DMS 273 treated with DMSO at 0.1 percent for 48 hours (cell line): ENCODE results near the gene LMCD1.

Experiments
- DNase-seq: peaks from one replicate; lab custom pipeline; 2025; lab: John Stamatoyannopoulos, UW

LMCD1 gene

DNA sequence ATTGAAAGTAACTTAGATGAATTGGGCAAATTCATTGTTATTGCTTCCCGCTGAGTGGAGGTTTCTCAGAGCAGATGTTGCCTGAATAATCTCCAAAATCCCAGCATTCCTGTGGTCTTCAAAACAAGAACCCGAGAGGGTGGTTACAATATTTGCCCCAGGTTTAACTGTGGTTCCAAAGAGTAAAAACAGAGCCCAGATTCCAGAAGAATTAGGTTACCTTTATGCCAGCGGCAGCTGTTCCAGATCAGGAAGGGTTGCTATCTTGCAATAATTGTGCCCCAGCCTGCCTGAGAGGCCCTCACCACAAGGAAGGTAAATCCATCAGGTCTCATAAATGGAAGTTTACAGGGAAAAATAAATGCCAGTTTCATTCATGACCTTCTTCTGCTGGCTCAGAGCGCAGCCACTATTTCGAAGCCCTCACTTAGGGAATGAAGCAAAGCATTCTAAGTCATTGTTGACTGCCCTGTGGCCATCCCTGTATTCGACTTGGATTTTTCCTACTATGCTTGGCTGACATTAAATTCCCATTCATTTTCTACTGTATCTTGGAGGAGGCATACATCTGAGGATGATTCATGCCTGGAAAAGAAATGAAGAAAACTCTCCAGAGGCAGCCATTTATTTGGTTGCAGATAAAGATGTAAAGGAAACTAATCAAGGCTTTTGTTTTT lies 88.4 kb downstream of the LMCD1 start:
- DNase-seq, result no peak

DNA sequence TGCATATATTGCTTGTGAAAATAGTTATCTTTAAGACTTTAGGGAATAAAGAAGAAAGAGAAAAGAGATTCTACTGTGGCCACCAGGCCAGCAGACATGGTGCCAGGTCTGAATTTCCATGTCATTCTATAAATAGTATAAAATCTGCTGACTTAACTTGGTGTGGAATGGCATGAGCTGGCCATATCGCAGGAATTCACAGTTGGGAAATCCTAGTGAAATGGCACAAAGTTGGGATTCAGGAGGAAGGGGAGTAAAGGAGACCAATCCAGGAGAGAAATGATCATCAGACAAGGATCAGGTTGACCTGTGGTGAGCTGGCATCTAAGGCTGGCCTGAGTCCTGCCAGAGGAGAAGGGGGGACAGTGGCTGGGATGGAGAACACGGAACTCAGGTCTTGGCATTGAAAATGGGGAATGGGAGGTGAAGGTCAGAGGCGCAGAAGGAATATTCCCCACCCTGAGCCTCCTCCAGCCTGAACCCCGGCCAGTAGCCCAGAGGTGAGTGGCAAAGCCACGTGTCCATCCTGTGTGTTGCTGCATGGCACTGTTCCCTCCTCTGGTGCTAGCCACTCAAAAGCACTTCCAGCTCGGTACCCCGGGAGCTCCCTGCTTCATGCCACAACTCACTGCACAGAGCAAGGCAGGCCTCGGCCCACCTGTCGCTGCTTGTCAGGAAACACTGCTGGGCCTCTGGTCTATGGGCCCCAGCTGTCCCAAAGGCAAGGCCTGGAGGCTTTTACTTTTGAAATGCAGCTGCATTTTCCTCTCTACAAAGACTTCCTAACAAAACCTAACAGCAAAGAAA lies 91.6 kb downstream of the LMCD1 start:
- no peak for DNase-seq

DNA sequence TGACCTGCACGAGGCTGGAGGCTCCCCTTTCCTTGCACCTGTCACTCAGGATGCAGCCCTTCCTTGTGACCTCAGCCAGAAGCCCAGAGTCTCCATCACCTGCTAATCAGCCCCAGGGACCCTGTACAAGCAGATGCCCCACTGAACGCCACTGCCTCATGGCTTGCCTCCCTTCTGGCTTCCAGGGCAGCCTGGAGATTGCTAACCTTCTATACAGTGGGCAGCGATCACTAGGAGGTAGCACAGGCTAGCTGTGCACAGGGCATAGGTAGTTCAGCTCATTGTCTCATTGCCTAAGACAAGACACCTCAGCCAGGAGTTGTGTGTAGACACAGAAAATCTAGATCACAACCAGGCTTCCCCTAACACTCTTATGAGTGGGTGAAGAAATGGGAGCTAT lies 93.6 kb downstream of the LMCD1 start:
- DNase-seq, result no peak

DNA sequence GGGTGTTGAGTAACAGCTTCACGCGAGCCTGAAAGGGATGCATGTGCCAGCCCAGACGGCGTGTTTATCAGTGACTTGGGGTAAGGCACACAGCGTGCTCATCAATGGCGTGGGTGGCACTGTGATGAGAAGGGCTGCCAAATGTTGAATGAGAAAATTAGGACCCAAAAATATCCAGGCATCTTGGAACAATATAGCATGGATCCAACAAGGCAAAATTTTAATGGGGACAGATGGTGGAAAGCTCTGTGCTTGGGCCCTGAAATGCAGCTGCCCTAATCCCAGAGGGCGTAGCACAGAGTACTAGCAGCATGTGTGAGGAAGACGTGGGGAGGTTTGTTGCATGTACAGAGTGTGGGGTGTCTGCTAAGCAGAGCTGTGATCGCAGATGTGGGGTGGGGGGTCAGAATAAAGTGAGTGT lies 94.1 kb downstream of the LMCD1 start:
- DNase-seq, result no peak

DNA sequence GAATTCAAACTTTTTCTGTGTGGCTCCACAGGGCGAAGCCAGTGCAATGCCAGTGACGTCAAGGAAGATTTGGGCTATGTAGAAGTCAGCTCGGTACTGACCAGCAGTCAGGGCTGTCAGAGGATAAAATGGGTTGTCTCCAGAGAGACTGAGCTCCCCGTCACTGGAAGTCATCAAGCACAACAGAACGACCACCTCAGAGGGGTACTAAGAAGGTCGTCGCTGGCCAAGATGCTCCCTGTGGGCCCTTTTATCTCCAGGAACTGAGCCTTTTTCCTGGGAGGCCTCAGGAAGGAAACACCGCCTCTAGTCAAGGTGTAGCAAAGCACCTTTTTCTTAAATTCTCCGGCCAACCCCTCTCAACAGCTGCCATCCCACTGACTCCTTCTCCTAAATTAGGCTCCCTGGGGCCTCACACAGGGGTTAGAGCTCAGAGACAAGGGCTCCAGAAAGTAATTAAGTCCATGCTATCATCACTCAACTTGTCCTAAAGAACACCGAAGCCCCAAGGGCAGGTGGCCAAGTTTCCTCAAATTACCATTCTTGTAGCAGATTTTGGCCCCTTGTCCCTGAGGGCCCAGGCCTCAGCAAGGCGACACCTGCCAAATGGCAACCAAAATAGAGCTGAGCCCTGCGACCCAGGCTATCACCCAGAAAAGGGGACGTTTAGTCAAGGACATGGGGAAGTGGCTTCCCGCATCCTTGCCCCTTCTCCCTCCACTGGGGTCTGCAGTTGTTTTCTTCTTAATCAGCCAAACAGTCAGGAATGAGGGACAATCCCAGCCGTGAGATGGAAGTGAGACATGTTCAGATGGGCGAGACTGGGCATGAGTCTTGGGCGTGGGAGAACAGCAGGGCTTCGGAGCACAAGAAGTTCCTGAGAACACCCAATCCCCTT lies 94.9 kb downstream of the LMCD1 start:
- DNase-seq, result no peak

DNA sequence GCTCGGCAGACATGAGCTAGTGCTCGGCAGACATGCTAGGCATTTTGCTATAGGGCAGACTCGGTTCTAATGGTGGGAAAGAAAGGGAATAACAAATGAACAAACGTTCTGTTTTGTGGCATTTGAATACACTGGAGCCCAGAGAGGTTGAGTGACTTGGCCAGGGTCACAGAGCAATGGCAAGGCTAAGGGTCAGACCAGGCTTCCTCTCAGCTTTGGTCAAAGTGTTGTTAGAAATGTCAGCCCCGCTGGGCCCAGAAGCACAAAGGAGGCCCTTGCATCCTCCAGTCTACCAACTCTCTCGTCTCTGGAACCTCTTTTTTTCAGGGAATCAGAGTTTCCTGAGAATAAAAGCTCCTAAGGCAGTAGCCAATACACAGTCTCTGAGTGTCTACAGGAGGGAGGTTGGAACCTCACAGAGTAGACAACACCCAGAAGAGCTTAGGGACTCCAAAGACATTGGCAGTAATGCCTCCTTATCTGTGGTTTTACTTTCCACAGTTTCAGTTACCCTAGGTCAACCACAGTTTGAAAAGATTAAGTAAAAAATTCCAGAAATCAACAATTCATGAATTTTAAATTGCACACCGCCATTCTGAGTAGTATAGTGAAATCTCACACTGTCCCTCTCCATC lies 95.7 kb downstream of the LMCD1 start:
- DNase-seq, result no peak

DNA sequence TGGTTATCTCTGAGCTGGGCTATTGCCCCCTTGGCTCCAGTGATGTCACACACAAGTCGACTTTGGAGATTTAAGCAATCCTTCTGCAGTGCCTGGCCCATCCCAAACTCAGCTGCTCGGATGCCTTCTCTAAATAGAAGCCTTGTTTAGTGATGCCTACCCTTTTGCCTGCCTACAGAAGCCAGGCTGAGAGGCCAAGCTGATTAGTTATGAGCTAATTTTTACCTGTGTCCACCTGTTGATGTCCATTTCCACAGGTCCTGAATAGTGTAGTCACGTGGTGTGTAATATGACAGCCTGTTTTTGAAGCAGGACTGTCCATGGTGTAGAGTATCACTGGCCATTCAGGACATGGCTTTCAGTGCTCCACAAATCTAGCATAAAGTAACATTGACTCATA lies 97.5 kb downstream of the LMCD1 start:
- no peak for DNase-seq

DNA sequence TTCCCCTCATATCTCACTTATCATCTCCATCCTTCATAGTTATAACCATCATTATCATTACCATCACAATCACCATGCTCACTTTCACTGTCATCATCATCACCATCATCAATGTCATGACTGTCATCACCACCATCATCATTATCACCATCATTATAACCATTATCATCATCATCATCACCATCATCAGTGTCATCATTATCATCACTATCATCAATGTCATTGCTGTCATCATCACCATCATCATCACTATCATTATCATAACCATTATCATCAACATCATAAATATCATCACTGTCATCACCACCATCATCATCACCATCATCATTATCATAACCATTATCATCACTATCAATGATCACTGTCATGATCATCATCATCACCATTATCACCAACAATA lies 98.8 kb downstream of the LMCD1 start:
- no peak for DNase-seq

DNA sequence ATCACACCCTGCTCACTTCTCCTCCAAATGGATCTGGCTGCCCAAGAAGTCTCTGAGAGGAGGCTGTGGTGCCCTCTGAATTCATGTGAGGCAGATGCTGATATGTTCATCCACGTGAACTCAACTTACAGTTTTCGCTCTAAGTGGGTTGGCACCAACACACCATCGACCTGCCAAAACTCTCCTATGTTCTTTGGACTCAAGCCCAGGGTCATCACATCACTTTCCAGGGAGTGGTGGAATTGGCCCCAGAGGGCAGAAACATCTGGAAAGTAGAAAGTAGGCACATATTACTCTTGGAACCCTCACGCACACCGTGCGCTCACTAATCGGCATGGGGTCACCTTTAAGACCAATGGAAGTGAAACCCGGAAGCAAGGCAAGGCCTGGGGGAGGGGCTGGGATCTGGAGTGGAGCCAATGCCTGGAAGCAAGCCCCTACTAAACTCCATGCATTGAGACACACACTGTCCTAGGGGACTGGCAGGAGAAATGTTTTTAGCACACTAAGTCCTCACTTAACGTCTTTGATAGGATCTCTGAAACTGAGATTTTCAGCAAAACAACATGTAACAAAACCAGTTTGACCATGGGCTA lies 101.6 kb downstream of the LMCD1 start:
- no peak for DNase-seq

DNA sequence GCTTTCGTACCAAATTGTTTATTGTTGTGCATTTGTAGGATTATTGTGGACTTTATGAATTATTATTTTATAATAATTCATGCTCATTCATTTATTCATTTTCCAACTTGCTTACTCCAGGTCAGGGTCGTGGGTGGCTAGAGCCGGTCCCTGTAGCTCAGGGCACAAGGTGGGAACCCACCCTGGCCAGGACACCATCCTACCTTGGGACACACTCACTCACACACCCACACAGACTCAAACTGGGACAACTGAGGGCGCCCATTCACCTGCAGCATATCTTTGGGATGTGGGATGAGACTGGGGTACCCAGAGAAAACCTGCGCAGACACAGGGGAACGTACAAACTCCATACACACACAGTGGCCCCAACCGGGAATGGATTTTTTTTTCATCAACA lies 102.4 kb downstream of the LMCD1 start:
- DNase-seq, result no peak

DNA sequence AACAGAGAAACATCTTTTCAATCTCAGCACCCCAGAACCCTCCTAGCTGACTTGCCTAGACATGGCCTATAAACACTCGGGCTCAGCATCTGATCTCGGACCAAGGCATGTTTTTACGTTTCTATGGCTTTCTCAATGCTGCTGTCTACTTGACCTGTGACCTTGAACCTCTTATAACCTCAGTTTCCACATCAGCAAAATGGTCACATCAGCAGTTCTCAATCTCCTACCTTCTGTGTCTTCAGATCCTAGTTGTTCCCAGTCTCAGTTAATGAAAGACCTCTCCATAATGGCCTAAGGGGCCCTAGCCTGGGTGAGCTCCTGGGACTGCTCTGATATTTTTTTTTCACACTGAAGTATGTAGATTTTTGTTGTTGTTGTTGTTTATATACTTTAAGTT lies 103.4 kb downstream of the LMCD1 start:
- no peak for DNase-seq

DNA sequence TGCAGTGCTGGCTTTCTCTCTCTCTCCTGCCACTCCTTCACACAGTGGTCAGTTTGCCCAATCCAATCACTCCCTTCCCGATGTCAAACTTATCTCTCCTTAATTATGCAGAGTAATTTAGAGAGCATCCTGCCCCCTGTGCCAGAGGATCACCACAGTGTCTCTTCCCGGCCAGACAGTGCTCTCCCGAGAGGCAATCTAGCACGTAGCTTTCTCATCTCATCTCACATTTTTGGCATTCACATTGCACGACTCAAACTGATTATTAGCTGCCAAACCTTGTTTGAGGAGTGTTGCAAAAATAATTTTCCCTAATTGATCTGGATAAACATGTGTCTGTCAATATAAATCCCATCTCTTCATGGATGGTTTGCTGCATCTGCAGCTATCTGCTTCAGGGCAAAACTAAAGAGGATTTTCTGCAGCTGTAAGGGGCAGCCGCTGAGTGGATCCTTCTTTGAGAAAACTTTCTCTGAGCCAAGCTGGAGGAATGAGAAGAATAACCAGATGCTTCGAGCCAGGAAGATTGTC lies 105.1 kb downstream of the LMCD1 start:
- no peak for DNase-seq

DNA sequence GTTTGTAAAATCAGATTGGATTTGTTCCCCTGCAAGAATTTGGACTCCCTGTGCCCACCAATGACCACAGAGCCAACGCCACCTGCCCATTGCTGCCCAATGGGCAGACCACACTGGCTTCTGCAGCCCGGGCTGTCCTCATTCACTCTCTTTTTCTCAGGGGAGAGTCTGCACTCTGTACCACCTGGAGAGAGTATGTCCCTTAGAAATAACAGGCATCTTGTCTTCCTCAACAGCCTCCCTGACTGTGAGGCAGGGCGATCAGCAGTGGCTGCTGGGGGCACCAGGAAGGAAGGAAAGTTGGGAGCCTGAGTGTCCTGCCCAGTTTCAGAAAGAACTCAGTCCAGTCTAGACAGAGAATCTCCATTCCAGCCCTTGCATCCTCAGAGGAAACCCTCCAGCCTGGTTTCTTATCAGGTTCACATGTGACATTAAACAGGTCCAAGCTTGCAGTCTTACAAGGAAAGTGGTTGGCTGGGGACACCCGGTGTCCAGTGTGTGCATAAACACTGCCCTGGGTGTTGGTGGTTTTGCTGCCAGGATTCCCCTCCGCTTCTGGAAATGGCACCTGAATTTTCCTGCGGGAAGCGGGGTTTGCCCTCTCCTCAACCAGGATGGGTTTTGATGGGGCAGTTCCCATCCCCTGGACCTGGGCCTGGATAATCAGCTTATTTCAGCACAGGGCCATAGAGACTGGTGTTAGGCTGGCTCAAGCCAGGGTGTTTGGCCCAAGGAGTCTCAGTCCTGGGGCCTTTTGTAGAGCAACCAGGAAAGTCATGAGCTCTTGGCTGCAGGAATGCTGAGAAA lies 105.8 kb downstream of the LMCD1 start:
- DNase-seq, result no peak

DNA sequence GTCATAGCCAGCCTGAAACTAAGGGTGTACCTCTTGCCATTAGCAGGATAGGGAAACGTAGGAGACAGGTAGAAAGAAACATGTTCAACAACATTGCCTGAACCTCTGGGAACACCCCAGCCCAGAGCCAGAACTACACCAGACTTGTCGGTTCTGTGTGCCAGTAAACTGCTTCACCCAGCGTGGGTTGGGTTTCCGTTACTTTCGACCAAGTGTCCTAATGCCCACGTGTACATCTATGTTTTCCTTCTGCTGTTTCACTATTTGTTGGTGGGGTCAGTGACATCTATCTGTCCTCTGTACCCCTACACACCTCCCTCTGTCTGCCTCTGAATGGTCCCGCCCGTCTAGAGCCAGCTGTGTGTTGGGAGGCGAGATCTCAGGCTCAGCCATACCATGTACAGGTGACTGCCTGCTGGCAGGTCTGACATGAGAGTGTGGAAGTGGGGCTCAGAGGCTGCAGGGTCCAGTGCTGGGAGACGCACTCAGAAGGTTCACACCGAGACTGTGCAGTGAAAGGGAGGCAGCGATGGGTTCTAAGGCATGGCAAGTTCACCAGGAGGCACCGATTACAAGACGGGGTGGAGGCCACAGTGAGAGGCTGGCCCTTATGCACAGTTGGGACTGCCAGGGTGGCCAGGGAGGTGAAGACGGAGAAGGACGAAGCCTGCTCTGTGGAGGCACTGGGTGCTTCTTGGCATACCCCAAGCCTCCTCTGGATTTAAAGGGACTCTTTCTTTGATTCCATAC lies 106.6 kb downstream of the LMCD1 start:
- no peak for DNase-seq

DNA sequence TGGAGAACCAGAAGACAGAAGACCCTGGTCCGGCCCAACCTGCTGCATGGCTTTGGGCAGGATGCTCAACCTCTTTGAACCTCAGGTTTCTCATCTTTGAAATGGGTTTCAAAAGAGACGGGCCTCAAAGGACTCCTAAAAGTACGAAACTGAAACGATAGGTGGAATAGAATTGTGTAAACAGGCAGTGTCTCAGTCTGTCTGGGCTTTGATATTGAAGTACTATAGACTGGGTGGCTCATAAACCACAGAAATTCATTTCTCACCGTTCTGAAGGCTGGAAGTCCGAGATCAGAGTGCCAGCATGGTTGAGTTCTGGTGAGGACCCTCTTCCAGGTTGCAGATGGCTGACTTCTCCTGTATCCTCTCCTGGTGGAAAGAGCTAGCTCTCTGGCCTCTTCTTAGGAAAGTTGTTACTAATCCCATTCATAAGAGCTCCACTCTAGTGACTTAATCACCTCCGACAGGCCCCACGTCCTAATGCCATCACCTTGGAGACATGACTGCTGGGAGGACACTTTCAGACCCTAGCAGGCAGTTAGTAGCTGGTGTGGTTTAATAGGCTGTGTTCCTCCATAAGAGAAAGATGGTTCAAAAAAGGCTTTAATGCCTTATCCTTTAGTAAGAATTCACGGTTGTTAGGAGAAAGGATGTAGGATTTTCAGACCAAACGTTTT lies 107.3 kb downstream of the LMCD1 start:
- no peak for DNase-seq

DNA sequence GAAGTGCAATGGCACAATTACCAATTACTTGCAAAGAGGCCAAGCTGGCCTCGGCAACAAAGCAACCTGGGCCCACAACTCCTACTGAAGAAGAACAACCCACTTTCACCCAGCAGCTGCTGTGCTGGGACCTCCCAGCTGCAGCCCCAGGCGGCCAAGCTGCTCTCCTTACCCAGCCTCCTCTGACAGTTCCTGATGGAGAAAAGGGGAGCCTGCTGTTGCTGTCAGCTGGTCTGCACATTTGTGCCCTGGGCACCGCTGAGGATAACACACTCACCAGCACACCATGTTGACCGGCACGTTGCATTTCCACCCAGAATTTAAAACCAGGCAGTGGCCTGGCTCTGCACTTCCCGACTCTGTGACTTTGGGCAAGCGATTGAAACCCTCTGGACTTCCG lies 109.3 kb downstream of the LMCD1 start:
- no peak for DNase-seq

DNA sequence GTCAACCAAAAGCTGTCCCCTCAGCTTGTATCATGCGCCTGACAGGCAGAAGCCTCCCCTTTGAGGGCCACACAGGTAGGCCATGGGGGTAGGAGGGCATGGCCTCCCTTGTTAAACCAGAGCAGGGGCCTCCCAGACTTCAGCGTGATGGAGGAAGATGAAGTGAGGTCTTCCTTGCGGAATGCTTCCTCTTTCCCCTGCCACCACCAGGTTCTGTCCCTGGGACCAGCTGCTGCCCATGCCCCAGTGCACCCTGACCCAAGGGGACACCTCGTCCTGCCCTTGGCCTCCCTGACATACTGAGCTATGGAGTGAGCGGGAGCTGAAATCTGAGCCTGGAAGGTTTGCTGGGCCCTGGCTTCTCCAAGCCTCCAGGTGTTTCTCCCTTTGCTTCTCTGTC lies 116.3 kb downstream of the LMCD1 start:
- no peak for DNase-seq

DNA sequence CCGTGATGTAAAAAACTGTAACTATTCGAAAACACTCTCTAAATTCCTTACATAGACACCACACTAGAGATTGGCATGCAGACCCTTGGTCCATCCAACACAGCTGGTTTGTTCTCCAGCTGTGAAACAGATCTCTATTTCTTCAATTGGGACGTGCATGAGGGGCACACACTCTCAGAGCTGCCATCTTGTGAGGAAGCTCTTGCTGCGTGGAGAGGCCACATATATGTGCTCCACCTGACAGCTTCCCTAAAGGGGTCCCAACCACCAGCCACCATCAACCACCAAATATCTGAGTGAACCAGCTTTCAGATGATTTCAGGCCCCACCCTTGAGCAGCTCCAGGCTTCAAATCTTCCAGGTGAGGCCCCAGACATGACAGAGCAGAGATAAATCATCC lies 117.3 kb downstream of the LMCD1 start:
- no peak for DNase-seq

DNA sequence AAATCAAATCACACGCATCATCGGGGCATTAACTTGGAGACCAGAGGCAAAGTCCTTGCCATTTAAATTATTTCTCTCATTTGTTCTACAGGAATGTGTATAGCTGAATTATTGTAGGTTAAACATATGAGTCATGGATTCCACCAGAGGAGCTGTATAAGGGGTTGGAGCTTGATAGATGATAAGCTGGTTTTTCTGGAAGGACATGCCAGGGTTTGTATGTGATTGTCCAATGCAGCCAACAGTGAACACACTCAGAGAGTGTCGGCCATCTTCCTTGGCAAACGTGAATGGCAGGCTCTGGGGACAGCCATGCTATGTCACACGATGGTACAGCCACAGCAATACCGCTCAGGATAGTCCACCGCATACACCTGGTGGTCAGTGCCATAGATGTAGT lies 117.9 kb downstream of the LMCD1 start:
- DNase-seq, result no peak
